Calu3 (cell line): ENCODE data around the gene PLOD2. TPM values are rescaled to one million over a fixed set of nuclear protein-coding genes. Genes with fewer than 3 reads are reported as not detected.

Source experiments
- BruUV-seq: library from RNA; stranded (reverse); fragments of 400-500 nt; replicated peaks from 2 replicates; lab custom pipeline; 2021; lab: Mats Ljungman, UMichigan
- CTCF ChIA-PET: fragments of 300-600 bp; sonication (Branson Sonifier 250); formaldehyde crosslinking; loops from one replicate; lab custom pipeline; 2022; ENCODE audit warnings: antibody characterized with exemption; lab: Charles Lee
- DNase-seq: peaks from one replicate; pipeline ENCODE4 v3.0.0; 2022
- H3K27ac Mint-ChIP-seq: one replicate; pipeline ENCODE4 v1.8.0; 2022; ENCODE audit warnings: mixed read lengths; ENCODE audit not compliant: unreplicated experiment
- H3K27me3 Mint-ChIP-seq: one replicate; pipeline ENCODE4 v1.8.0; 2022; ENCODE audit warnings: mixed read lengths; ENCODE audit not compliant: unreplicated experiment
- H3K36me3 Mint-ChIP-seq: one replicate; pipeline ENCODE4 v1.8.0; 2022; ENCODE audit warnings: mild to moderate bottlenecking, moderate library complexity, mixed read lengths; ENCODE audit not compliant: insufficient read depth, unreplicated experiment
- H3K4me1 Mint-ChIP-seq: one replicate; pipeline ENCODE4 v1.8.0; 2022; ENCODE audit warnings: mild to moderate bottlenecking, low read depth, mixed read lengths; ENCODE audit not compliant: unreplicated experiment
- H3K4me3 Mint-ChIP-seq: one replicate; pipeline ENCODE4 v1.8.0; 2022; ENCODE audit warnings: mild to moderate bottlenecking, low read depth, moderate library complexity, mixed read lengths; ENCODE audit not compliant: unreplicated experiment
- H3K9me3 Mint-ChIP-seq: one replicate; pipeline ENCODE4 v1.8.0; 2022; ENCODE audit warnings: low read depth, mixed read lengths; ENCODE audit not compliant: unreplicated experiment
- intact Hi-C: fragments of 100-400 bp; cut with micrococcal nuclease; formaldehyde crosslinking; loops from one replicate; pipeline ENCODE4 v1.10.0; 2022; ENCODE audit not compliant: unreplicated experiment
- total RNA-seq: library from RNA; stranded (reverse); gene quantifications from 2 replicates; pipeline ENCODE4 v1.2.3, GENCODE V29; 2022
- TF ChIP-seq, protein P1 (sequence below): fragments of 200-600 bp; IDR thresholded peaks from one replicate; pipeline ENCODE4 v1.8.0; 2022; ENCODE audit warnings: antibody characterized with exemption; ENCODE audit not compliant: unreplicated experiment

PLOD2 gene
- total RNA-seq, 1 experiment from 2014 or later = 123 TPM

DNA sequence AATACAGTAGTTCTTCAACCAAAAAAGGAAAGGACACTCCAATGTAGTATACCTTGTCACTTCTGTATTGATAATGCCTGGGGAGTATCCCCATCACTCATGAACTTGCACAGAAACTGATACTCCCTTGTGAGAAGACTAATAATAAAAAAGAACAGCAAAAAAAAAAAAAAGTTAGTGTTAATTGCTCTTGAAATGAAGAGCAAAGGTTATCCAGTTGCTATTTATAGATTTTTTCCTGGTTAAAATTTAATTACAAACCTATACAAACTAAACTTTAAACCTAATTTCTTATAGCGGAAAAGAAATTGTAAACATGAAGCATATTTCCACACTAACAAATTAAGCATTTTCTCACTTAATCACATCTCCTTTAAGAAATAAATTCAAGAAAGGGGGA is 6.7 kb downstream of the PLOD2 start:
- Mint-ChIP-seq H3K27ac (peak overlapping the region; percentile 86), H3K9me3 (no peaks in the 10 kb centered on the region), H3K4me3 (no peak overlapping the region), H3K4me1 (peaks cover 36% of the 10 kb centered on the region), H3K36me3 (peaks cover 38% of the 10 kb centered on the region), H3K27me3 (no peaks in the 10 kb centered on the region)
- intact Hi-C loops = no loop called here
- TF ChIP-seq, protein P1, sequence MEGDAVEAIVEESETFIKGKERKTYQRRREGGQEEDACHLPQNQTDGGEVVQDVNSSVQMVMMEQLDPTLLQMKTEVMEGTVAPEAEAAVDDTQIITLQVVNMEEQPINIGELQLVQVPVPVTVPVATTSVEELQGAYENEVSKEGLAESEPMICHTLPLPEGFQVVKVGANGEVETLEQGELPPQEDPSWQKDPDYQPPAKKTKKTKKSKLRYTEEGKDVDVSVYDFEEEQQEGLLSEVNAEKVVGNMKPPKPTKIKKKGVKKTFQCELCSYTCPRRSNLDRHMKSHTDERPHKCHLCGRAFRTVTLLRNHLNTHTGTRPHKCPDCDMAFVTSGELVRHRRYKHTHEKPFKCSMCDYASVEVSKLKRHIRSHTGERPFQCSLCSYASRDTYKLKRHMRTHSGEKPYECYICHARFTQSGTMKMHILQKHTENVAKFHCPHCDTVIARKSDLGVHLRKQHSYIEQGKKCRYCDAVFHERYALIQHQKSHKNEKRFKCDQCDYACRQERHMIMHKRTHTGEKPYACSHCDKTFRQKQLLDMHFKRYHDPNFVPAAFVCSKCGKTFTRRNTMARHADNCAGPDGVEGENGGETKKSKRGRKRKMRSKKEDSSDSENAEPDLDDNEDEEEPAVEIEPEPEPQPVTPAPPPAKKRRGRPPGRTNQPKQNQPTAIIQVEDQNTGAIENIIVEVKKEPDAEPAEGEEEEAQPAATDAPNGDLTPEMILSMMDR = no peak
- no TSS peak for BruUV-seq
- CTCF ChIA-PET = interaction anchor here (1.0 kb wide), 1 partner anchor 89 kb away, joined by 3 read pairs; no protein-coding TSS in a partner anchor
- DNase-seq = no peak

- CTCF ChIA-PET = interaction anchor here (0.7 to 1.4 kb wide), 4 partner anchors 24 to 127 kb away, joined by 3 to 6 read pairs (median 4); no protein-coding TSS in a partner anchor
These were observed 7.6 kb downstream of the PLOD2 start for GRCh38 chr3:146153429-146153828.

DNA sequence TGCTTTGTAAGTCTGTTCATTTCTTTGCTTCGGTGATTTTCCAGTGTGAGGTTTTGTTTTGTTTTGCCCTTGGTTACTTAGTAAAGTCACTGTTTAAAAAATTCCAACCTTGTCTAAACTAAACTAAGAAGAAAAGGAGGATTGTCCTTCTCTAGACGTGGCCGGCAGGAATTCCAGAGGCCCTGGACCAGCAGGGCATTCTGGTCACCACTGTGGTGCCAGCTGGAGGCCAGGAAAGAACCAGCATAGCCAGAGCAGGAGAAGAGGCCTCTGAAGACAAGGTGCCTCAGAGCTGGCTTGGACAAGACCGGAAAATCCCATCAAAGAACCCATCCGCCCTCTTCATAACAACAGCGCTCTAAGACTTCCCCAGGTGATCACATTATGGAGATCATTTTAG is 8.2 kb downstream of the PLOD2 start:
- Mint-ChIP-seq H3K36me3 (peaks cover 30% of the 10 kb centered on the region), H3K4me1 (peaks cover 51% of the 10 kb centered on the region), H3K4me3 (peak overlapping the region; percentile 65), H3K27ac (peak overlapping the region; percentile 86), H3K9me3 (no peaks in the 10 kb centered on the region), H3K27me3 (no peaks in the 10 kb centered on the region)
- DNase-seq = peak; percentile 70
- intact Hi-C loops = no loop called here
- TF ChIP-seq, protein P1 = no peak
- CTCF ChIA-PET = interaction anchor here (1.1 to 1.4 kb wide), 3 partner anchors 25 to 87 kb away, joined by 3 to 5 read pairs (median 3); no protein-coding TSS in a partner anchor
- no TSS peak for BruUV-seq

More at GRCh38 chr3:146153429-146153828, 7.6 kb downstream of the PLOD2 start:
- H3K9me3 Mint-ChIP-seq = no peaks in the 10 kb centered on the region
- peaks cover 35% of the 10 kb centered on the region for H3K36me3 Mint-ChIP-seq
- peak overlapping the region; percentile 20 for H3K4me3 Mint-ChIP-seq
- peak; percentile 18 for DNase-seq
- no TSS peak for BruUV-seq
- peak overlapping the region; percentile 86 for H3K27ac Mint-ChIP-seq
- peaks cover 45% of the 10 kb centered on the region for H3K4me1 Mint-ChIP-seq
- intact Hi-C loops = no loop called here
- TF ChIP-seq, protein P1 = no peak
- H3K27me3 Mint-ChIP-seq = no peaks in the 10 kb centered on the region

GRCh38 chr3:146148468-146148931 is 12.5 kb downstream of the PLOD2 start:
- intact Hi-C loops = loop anchor here (1.0 kb wide), 2 partner anchors 83 to 371 kb away; no protein-coding TSS in a partner anchor
- no peaks in the 10 kb centered on the region for H3K27me3 Mint-ChIP-seq
- BruUV-seq = no TSS peak
- H3K4me3 Mint-ChIP-seq = no peak overlapping the region
- H3K27ac Mint-ChIP-seq = peak overlapping the region; percentile 39
- CTCF ChIA-PET = no interaction called here
- TF ChIP-seq, protein P1 = no peak
- H3K36me3 Mint-ChIP-seq = peaks cover 24% of the 10 kb centered on the region
- H3K4me1 Mint-ChIP-seq = peaks cover 48% of the 10 kb centered on the region
- H3K9me3 Mint-ChIP-seq = no peaks in the 10 kb centered on the region
- DNase-seq = no peak
